PC-3 (cell line): Measurements from ENCODE around the gene PTGES3. TPM values are rescaled to one million over a fixed set of nuclear protein-coding genes. Genes with fewer than 3 reads are reported as not detected.

ENCODE experiments used
- ATAC-seq: fragments of 200-7000 bp; cut with Tn5 transposase; 2 replicates; pipeline ENCODE4 v1.9.1; 2020; ENCODE audit warnings: mild to moderate bottlenecking, moderate library complexity
- BruUV-seq: library from RNA; stranded (reverse); fragments of 400-500 nt; replicated peaks from 2 replicates; lab custom pipeline; 2021; lab: Mats Ljungman, UMichigan
- CTCF ChIA-PET: fragments of 300-600 bp; sonication (Branson Sonifier 250); formaldehyde crosslinking; loops from one replicate; lab custom pipeline; 2022; ENCODE audit warnings: antibody characterized with exemption; lab: Charles Lee
- POLR2A ChIA-PET: fragments of 300-600 bp; sonication (Branson Sonifier 250); formaldehyde crosslinking; loops from one replicate; lab custom pipeline; 2022; ENCODE audit warnings: antibody characterized with exemption; ENCODE audit not compliant: unreplicated experiment; lab: Charles Lee
- DNase-seq: peaks from one replicate; pipeline ENCODE4 v3.0.0-alpha.2; 2015
- H2AFZ ChIP-seq: fragments of 300-600 bp; sonication (generic); 2 replicates; pipeline ENCODE4 v1.6.0; 2016; ENCODE audit warnings: antibody characterized with exemption, low read length
- H3F3A ChIP-seq: fragments of 300-600 bp; sonication (generic); one replicate; pipeline ENCODE4 v1.6.0; 2017; ENCODE audit warnings: antibody characterized with exemption, low read length, control low read depth, mild to moderate bottlenecking; ENCODE audit not compliant: unreplicated experiment
- H3K27ac ChIP-seq: fragments of 300-600 bp; sonication (generic); 2 replicates; pipeline ENCODE4 v1.5.1; 2016; ENCODE audit warnings: mild to moderate bottlenecking, low read length
- H3K27me3 ChIP-seq: fragments of 300-600 bp; sonication (generic); 2 replicates; pipeline ENCODE4 v1.6.1; 2016; ENCODE audit warnings: low read length, mixed read lengths
- H3K36me3 ChIP-seq: fragments of 300-600 bp; sonication (generic); 2 replicates; pipeline ENCODE4 v1.6.1; 2016; ENCODE audit warnings: low read depth, mixed run types, low read length, mixed read lengths
- H3K4me1 ChIP-seq: fragments of 300-600 bp; sonication (generic); 2 replicates; pipeline ENCODE4 v1.5.1; 2016; ENCODE audit warnings: low read length; ENCODE audit not compliant: insufficient read depth
- H3K4me2 ChIP-seq: fragments of 300-600 bp; sonication (generic); 2 replicates; pipeline ENCODE4 v1.6.0; 2016; ENCODE audit warnings: low read length
- H3K4me3 ChIP-seq: fragments of 300-600 bp; sonication (generic); 2 replicates; pipeline ENCODE4 v1.5.1; 2016; ENCODE audit warnings: mild to moderate bottlenecking, low read length, mixed read lengths
- H3K79me2 ChIP-seq: fragments of 300-600 bp; sonication (generic); 2 replicates; pipeline ENCODE4 v1.6.1; 2017; ENCODE audit warnings: low read length, mixed read lengths
- H3K9ac ChIP-seq: fragments of 300-600 bp; sonication (generic); 2 replicates; pipeline ENCODE4 v1.6.0; 2016; ENCODE audit warnings: mild to moderate bottlenecking, low read length
- H3K9me2 ChIP-seq: fragments of 300-600 bp; sonication (generic); replicated peaks from 2 replicates; pipeline ENCODE4 v1.6.1; 2016; ENCODE audit warnings: mixed run types, low read length, mixed read lengths
- H3K9me3 ChIP-seq: fragments of 300-600 bp; sonication (generic); 2 replicates; pipeline ENCODE4 v1.6.1; 2016; ENCODE audit warnings: low read length, mixed read lengths
- H4K20me1 ChIP-seq: fragments of 300-600 bp; sonication (generic); 2 replicates; pipeline ENCODE4 v1.6.1; 2016; ENCODE audit warnings: low read length, mixed read lengths
- CTCF ChIP-seq: fragments of 300-600 bp; sonication (generic); conservative IDR thresholded peaks from 2 replicates; pipeline ENCODE4 v1.5.1; 2017; ENCODE audit warnings: antibody characterized with exemption, low read depth, mild to moderate bottlenecking, low read length
- EZH2 ChIP-seq: fragments of 300-600 bp; sonication (generic); IDR thresholded peaks from one replicate; pipeline ENCODE4 v1.6.1; 2017; ENCODE audit warnings: antibody characterized with exemption, mild to moderate bottlenecking, low read length; ENCODE audit not compliant: unreplicated experiment
- EZH2phosphoT487 ChIP-seq: fragments of 300-600 bp; sonication (generic); IDR thresholded peaks from 2 replicates; pipeline ENCODE4 v1.6.1; 2018; ENCODE audit warnings: mild to moderate bottlenecking, antibody characterized with exemption, low read length, borderline replicate concordance
- intact Hi-C: fragments of 100-400 bp; cut with micrococcal nuclease; formaldehyde crosslinking; loops from 2 replicates; pipeline ENCODE4 v1.9.0; 2023
- total RNA-seq: library from RNA; depleted of rRNA; stranded (reverse); fragments of >200 nt; gene quantifications from 2 replicates; pipeline ENCODE4 v1.2.3, GENCODE V29; 2014

The PTGES3 gene
- total RNA-seq, 1 experiment from 2014 or later, result 165 TPM

- intact Hi-C loops, result no loop called here
- H3K4me3 ChIP-seq, result no peak overlapping the region
- no peak overlapping the region for H3K9ac ChIP-seq
- TF ChIP-seq EZH2 (no peak), CTCF (no peak), EZH2phosphoT487 (no peak)
- DNase-seq (no peak), ATAC-seq (no peak)
- H3K36me3 ChIP-seq, result no peaks in the 10 kb centered on the region
- CTCF ChIA-PET, result no interaction called here
- no peaks in the 10 kb centered on the region for H3F3A ChIP-seq
- H3K4me1 ChIP-seq, result no peaks in the 10 kb centered on the region
- no peak overlapping the region for H3K4me2 ChIP-seq
- H3K9me2 ChIP-seq, result no peaks in the 10 kb centered on the region
- no peak overlapping the region for H3K27ac ChIP-seq
- no TSS peak for BruUV-seq
- H3K9me3 ChIP-seq, result no peaks in the 10 kb centered on the region
- no peak overlapping the region for H2AFZ ChIP-seq
- POLR2A ChIA-PET, result no interaction called here
- no peaks in the 10 kb centered on the region for H3K79me2 ChIP-seq
- H3K27me3 ChIP-seq, result no peaks in the 10 kb centered on the region
- H4K20me1 ChIP-seq, result no peaks in the 10 kb centered on the region
These were observed 11.1 kb upstream of the PTGES3 start for GRCh38 chr12:56699020-56699661.

GRCh38 chr12:56695327-56696101, 7.4 kb upstream of the PTGES3 start:
- DNase-seq (no peak), ATAC-seq (peak; percentile 31; the same call in 1 of the 2 replicates)
- Histone ChIP-seq H3K9me2 (no peaks in the 10 kb centered on the region), H3F3A (no peaks in the 10 kb centered on the region), H3K36me3 (no peaks in the 10 kb centered on the region), H3K4me3 (no peak overlapping the region), H3K27me3 (no peaks in the 10 kb centered on the region), H3K27ac (no peak overlapping the region), H3K9me3 (no peaks in the 10 kb centered on the region), H3K9ac (no peak overlapping the region), H3K4me1 (no peaks in the 10 kb centered on the region), H3K79me2 (no peaks in the 10 kb centered on the region), H2AFZ (no peak overlapping the region), H3K4me2 (no peak overlapping the region), H4K20me1 (no peaks in the 10 kb centered on the region)
- POLR2A ChIA-PET, result interaction anchor here (0.7 kb wide), 1 partner anchor 392 kb away, joined by 5 read pairs; no protein-coding TSS in a partner anchor
- intact Hi-C loops, result no loop called here
- TF ChIP-seq EZH2phosphoT487, result no peak
- no peak for TF ChIP-seq EZH2
- TF ChIP-seq CTCF, result no peak
- no TSS peak for BruUV-seq
- CTCF ChIA-PET, result no interaction called here

GRCh38 chr12:56694161-56694560, 6.1 kb upstream of the PTGES3 start:
- Histone ChIP-seq H3K9me2 (no peaks in the 10 kb centered on the region), H3K9ac (no peak overlapping the region), H4K20me1 (no peaks in the 10 kb centered on the region), H3F3A (no peaks in the 10 kb centered on the region), H3K4me1 (peaks cover 2% of the 10 kb centered on the region), H3K27ac (no peak overlapping the region), H3K27me3 (no peaks in the 10 kb centered on the region), H3K9me3 (no peaks in the 10 kb centered on the region), H2AFZ (no peak overlapping the region), H3K79me2 (peaks cover 3% of the 10 kb centered on the region; the same call in 1 of the 2 replicates), H3K4me2 (no peak overlapping the region), H3K4me3 (no peak overlapping the region), H3K36me3 (no peaks in the 10 kb centered on the region)
- no TSS peak for BruUV-seq
- ChIA-PET CTCF (no interaction called here), POLR2A (no interaction called here)
- intact Hi-C loops, result no loop called here
- no peak for TF ChIP-seq CTCF
- TF ChIP-seq EZH2phosphoT487, result no peak
- no peak for TF ChIP-seq EZH2
- DNase-seq, result no peak
- no peak for ATAC-seq
